HUDEP-2 (cell line): ENCODE results near the gene MBD5.

Experiments
- DNase-seq, 76 experiments: peaks; one replicate each; lab custom pipeline; 2025; ENCODE audit not compliant: unreplicated experiment in 76 of 76; lab: John Stamatoyannopoulos, UW

Gene MBD5

DNA sequence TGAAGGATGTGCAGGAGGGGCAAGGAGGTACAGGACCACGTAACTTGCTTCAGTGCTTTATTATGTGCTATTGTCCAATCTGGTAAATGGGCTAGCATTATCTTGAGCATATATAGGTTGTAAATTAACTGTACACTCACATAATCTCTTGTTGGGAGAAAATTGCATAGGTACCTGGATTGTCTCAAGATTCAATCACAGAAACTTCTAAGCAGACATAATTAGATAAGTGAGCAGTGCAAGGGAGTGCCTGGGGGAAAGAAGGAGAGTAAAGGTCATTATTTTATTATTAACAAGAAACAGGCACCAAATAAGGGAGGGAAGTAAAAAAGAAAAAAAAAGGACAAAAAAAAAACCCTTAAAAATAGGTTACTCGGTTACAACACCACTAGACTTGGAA, 186.2 kb downstream of the MBD5 start:
- DNase-seq = no peak

DNA sequence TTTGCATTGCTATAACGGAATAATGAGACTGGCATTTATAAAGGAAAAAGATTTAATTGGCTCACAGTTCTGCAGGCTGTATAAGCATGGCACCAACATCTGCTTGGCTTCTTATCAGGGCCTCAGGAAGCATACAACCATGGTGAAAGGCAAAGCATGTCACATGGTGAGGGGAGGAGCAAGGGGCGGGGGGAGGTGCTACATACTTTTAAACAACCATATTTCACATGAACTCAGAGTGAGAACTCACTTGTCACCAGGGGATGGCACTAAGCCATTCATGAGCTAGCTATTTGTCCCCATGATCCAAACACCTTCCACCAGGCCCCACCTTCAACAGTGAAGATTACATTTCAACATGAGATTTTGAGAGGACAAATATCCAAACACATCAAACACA, 188.7 kb downstream of the MBD5 start:
- DNase-seq = peak in 54 of 76 experiments; percentile 0 to 67 (median 23)

DNA sequence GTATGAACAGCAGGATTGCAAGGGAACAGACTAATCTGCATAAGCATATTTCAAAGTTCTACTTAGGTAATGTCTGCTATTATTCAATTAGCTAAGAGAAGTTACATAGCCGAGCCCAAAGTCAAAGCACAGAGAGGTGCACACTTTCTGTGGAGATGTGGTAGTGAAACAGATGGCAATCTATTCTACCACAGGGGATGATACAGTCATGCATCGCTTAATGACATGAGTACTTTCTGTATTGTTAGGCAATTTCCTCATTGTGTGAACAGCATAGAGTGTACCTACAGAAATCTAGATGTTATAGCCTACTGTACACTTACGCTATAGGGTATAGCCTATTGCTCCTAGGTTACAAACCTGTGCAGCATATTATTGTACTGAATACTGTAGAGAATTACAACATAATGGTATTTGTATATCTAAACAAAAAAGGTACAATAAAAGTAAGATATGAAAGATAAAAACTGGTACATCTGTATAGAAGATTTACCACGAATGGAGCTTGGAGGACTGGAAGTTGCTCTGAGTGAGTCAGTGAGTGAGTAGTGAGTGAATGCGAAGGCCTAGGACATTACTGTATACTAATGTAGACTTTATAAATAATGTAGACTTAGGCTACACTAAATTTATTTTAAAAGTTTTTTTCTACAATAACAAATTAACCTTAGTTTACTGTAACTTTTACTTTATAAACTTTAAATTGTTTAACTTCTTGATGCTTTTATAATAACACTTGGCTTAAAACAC, 197.6 kb downstream of the MBD5 start:
- DNase-seq = no peak

DNA sequence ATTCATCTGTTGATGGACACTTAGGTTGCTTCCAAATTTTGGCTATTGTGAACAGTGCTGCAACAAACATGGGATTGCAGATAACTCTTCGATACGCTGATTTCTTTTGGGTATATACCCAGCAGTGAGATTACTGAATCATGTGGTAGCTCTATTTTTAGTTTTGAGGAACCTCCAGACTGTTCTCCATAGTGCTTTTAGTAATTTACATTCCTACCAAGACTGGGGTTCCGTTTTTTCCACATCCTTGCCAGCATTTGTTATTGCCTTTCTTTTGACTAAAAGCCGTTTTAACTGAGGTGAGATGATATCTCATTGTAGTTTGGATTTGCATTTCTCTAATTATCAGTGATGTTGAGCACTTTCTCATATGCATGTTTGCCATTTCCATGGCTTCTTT, 200.3 kb downstream of the MBD5 start:
- no peak for DNase-seq

DNA sequence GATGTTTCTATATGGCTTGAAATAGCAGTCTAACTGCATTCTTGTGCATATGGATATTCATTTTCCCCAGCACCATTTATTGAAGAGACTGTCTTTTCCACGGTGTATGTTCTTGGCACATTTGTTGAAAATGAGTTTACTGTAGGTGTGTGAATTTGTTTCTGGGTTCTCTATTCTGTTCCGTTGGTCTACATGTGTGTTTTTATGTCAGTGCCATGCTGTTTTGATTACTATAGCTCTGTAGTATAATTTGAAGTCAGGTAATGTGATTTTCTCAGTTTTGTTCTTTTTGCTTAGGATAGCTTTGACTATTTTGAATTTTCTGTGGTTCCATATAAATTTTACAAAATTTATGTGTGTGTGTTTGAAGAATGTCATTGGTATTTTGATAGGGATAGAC, 201.0 kb downstream of the MBD5 start:
- no peak for DNase-seq

DNA sequence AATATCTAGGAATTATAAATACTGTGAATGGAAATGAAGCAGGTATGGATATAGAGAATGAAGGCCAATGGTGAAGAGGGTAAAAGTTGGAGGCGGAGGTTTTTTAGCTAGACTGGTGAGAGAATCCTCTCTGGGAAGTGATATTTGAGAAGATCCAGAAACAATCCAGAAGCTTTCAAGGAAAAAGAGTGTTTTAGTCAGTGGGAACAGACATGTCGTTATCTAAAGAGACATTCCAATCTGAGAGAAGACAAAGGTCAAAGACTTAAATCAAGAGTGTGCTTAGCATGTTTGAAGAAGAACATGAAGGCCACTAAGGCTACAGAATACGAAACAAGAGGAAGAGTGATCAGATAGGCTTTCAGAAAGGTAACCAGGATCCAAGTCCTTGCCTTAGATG, 211.0 kb downstream of the MBD5 start:
- no peak for DNase-seq

DNA sequence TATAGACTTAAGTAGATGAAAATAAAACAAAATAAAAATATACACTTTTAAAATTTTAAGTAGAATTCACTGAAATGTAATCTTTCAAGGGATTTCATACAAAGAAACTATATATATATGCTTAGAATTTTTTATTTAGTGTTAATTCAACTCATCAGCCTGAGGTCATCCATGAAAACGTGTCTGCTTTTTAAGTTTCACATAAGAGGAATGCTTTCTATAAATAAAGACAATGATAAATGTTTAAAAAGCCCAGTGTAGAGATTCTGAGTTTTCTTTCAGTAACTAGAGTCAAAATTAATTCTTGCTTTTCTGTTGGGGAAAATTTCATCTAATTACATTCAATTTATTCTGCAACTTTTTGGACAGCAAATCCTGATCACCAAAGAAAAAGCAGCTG, 213.3 kb downstream of the MBD5 start:
- DNase-seq = no peak

DNA sequence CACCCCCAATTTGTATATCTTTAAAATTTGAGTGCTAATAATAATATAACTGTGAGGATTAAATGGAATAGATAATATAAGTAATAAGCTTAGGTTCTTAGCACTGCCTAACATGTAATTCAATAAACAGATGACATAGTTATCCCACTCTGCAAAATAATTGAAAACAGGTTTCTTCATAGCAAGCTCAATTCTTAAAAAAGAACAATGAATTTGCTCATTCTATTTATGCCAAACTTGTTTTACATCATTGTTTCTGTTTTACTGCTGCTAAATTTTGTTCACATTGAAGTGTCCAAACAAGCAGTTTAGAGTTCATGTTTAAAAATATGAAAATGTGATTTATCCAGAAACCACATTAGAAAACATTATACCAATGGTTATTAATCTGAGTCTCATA, 217.0 kb downstream of the MBD5 start:
- DNase-seq = no peak

DNA sequence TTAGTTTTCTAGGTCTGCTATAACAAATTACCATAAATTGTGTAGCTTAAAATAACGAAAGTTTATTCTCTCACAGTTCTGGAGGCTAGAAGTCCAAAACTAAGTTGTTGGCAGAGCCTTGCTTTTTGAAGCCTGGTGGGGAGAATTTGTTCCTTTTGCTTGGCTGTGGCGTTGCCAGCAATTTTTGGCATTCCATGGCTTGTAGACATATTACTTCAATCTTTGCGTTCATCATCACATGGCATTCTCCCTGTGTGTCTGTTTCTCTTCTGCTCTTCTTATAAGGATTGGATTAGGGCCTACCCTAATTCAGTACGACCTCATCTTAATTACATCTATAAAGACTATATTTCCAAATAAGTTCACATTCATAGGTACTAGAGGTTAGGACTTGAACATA, 217.7 kb downstream of the MBD5 start:
- DNase-seq = no peak

DNA sequence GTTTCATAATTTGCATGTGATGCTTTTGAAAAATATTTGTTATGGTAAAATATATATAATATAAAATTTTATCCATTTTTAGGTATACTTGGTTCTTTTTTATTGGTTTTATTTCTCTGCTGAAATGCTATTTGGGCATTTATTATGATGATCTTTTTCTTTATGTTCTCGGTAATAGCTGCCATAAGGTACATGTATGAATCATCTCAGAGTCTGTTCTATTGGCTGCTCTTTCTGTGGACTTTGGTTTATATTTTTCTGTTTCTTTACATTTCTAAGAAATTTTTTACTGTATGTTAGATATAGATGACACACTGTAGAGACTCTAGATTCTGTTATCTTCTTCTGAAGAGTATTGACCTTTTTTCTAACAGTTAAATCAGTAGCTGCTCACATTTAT, 219.9 kb downstream of the MBD5 start:
- DNase-seq = no peak

DNA sequence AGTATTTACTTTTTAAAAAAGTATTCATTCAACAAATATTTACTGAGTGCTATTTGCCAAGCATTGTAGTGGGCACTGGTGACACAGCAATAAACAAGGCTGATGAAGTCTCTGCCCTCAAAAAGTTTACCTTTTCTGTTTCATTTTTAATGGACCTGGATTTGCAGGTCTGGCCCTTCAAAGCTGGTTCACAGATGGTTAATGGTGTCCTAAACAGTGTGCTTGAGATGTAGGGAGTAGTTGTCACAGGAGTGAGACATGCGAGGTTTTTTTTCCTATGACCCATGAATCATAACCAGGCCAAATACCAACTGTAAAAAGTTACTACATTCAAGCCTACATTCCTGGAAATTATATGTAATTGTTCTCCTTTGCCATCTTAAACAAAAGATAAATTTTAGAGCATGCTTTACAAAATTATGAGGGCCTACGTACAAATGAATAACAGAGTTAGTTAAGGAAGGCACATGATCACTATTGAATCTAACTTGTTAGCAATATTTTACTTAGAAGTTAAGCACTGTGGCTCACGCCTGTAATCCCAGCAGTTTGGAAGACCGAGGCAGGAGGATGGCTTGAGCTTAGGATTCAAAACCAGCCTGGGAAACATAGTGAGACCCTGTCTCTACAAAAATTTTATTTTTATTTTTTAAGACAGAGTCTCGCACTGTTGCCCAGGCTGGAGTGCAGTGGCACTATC, 223.9 kb downstream of the MBD5 start:
- DNase-seq = no peak

DNA sequence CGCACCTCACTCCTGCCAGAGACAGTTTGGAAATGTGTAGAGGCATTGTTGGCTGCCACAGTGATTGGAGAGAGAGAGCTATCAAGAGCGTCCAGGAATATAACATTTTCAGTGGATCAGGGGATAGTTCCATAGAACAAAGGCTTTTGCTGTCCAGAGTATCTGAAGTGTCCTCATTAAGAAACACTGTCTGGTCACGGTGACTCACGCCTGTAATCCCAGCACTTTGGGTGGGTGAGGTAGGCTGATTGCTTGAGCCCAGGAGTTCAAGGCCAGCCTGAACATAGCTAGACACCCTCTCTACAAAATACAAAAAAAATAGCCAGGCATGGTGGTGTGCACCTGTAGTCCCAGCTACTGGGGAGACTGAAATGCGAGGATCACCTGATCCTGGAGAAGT, 231.1 kb downstream of the MBD5 start:
- no peak for DNase-seq

DNA sequence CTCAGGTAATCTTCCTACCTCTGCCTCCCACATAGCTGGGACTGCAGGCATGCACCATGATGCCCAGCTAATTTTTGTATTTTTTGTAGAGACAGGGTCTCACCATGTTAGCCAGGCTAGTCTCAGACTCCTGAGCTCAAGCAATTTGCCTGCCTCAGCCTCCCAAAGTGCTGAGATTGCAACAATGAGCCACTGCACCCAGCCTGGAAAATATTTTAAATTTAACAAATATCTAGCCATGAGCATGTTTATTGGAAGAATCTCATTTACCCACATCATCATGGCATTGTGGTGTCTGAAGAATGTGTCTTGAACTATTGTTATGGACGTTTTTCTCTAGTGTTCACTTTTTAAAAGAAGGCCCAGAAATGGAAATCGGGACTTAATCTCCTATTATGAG, 231.8 kb downstream of the MBD5 start:
- no peak for DNase-seq

DNA sequence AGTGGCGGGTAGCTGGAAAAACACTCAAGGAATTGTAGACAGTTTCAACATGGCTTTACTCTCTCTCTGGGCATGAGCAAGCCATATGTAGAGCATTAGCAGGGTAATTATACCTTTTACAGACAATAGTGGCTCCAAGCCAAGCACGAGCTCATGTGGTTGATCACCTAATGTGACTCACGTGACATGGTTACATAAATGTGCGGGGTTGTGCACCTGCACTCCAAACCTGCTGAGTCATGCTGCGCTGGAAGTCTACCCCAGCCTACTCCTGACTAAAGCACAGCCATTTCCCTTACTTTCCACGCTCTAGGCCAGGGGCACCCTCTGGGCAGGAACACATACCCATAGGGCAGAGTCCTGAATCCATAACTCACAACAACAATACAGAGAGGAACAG, 232.8 kb downstream of the MBD5 start:
- no peak for DNase-seq

DNA sequence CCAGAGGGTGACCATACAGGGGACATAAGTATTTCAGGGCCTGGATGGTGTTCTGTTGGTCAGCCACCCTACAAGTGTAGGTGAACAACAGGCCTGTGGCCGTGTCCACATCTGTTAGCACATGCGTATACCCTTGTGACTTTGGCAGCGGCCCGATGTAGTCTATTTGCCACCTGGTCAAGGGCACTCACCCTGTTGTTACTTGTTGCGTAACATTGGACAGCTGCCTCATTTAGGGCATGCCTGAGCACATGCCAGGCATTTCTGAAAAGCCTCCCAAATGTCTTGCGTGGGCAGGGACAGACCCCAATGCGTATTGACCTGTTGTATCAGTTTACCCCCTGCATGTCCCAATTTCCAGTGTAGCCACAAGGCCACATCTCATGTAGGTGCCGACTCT, 235.0 kb downstream of the MBD5 start:
- no peak for DNase-seq

DNA sequence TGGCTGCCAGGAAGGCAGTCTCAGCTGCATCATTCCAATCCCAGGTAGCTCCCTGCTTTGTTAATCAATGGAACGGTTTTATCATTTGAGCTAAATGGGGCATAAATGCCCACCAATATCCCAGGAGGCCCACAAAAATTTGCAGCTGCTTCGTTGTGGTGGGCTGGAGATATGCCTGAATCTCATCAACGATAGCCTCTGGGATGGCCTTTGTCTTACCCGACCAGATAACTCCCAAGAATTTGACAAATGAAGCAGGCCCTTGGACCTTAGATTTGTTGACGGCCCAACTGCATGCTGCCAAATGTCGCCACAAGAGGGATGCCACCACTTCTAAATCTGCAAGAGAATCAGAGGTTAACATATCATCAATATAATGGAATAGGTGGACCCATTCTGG, 236.4 kb downstream of the MBD5 start:
- no peak for DNase-seq

DNA sequence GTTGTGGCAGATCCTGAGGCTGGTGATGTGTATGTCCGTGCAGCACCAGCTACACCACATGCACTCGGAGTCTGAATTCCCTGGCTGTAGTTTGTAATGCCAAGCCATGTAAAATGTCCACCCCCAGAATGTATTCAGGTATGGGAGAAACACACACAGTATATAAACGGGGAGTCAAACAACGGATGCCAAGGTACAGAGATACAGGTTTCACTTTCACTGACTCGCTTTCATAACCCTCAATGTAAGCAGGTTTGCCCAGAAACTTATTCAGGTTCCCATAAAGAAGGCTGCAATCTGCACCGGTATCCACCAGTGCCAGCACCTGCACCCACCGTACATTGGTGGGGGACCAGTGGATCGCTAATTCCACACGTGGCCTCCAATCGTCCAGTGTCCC, 237.2 kb downstream of the MBD5 start:
- DNase-seq = no peak

DNA sequence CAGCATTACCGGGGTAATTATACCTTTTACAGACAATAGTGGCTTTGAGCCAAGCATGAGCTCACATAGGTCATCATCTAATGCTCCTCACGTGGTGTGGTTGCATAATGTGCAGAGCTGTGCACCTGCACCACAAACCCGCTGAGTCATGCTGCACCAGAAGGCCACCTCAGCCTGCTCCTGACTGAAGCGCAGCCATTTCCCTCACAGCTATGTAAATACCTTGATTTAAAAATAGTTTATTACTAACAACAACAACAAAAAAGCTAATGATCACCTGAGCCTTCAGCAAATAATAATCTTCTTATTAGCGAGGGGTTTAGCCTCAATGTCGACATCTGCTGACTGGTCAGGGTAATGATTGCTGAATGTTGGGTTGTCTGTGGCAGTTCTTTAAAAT, 238.8 kb downstream of the MBD5 start:
- no peak for DNase-seq

DNA sequence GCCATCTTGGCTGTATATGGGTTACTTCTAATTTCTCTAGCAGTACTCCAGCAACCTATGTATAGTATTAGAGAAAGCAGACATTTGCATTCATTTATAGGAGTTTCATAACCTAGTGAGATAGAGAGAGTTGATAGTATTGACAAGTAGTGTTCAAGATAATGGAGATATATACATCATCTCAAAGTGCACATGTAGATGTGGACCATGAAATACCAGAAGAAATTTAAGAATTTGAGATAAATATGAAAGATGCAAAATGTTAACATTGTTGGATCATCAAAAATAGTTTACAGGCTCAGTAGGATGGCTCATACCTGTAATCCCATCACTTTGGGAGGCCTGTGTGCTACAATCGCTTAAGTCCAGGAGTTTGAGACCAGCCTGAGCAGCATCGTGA, 243.0 kb downstream of the MBD5 start:
- DNase-seq = no peak

DNA sequence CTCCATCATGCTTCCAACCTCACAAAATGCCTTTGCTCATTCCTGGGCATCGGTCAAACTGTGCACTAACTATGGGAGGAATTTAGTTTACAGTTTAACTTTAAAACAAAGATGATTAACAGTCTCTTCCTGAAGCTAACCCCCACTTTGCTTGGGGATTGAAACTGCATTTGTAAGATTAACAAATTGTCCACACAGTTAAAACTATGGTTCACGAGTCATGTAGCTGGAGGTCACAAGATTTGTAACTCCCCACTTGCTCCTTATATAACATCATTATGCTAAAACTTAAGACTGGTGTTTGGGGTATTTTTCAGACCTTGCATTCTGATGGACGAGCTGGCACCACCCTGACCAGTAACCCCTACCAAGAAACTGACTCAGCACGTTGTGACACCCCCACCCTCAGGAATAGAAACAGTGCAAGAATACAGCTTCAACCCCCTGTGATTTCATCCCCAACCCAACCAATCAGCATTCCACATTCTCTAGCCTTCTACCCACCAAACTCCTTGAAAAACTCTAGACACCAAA, 252.3 kb downstream of the MBD5 start:
- no peak for DNase-seq

DNA sequence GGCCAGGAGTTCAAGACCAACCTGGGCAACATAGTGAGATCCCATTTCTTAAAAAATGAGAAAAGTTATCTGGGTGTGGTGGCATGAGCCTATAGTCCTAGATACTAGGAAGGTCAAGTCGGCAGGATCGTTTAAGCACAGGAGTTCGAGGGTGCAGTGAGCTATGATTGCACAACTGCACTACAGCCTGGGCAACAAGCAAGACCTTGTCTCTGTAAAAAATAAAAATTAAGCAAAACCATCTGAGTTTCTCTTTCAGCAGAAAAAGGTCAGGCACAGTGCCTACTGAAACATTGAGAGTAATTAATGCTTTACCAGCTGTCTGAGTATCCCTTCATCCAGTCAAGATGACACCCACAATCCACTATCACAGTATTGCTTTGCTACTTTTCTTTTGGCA, 258.3 kb downstream of the MBD5 start:
- no peak for DNase-seq

DNA sequence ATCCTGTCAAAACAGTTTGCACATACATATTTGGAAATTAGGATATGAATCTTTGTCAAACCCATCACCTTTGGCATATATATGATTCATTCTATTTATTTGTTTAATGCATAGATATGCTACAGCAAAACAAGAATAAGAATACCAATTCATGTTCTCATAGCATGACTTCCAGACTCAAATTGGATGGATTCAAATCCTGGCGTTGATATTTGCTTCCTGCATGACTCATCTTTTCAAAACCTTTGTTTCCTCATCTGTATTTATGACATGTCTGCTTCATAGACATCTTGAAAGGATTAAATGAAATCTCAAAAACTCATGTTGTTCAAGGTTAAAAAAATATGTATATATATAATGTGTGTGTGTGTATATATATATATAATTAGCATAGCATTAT, 261.3 kb downstream of the MBD5 start:
- DNase-seq = no peak
